KOPT-K1 (cell line): ENCODE results near the gene TNRC18.
"Not testable (repeated sequence)": the region's sequence is repeated elsewhere in the genome, so short reads cannot be mapped to it uniquely, and the experiment has no call there.

Source experiments
- H3K27ac ChIP-seq: fragments of 200-600 bp; sonication (generic); 2 replicates; pipeline ENCODE4 v1.5.1; 2016; ENCODE audit warnings: antibody characterized with exemption, mild to moderate bottlenecking, low read depth, low read length; ENCODE audit not compliant: poor library complexity, severe bottlenecking
- H3K36me3 ChIP-seq: fragments of 200-600 bp; sonication (generic); 2 replicates; pipeline ENCODE4 v1.5.1; 2017; ENCODE audit warnings: antibody characterized with exemption, mild to moderate bottlenecking, low read length, moderate library complexity; ENCODE audit not compliant: insufficient read depth
- H3K9me3 ChIP-seq: fragments of 200-600 bp; sonication (generic); 2 replicates; pipeline ENCODE4 v1.5.1; 2017; ENCODE audit warnings: antibody characterized with exemption, low read length, mild to moderate bottlenecking; ENCODE audit not compliant: insufficient read depth, poor library complexity, severe bottlenecking

TNRC18 gene

GRCh38 chr7:5305050-5305449 lies 118.6 kb downstream of the TNRC18 start:
- not testable (repeated sequence) for H3K9me3 ChIP-seq, H3K27ac ChIP-seq
- H3K36me3 ChIP-seq = peaks cover 22% of the 10 kb centered on the region; the same call in 1 of the 2 replicates

DNA sequence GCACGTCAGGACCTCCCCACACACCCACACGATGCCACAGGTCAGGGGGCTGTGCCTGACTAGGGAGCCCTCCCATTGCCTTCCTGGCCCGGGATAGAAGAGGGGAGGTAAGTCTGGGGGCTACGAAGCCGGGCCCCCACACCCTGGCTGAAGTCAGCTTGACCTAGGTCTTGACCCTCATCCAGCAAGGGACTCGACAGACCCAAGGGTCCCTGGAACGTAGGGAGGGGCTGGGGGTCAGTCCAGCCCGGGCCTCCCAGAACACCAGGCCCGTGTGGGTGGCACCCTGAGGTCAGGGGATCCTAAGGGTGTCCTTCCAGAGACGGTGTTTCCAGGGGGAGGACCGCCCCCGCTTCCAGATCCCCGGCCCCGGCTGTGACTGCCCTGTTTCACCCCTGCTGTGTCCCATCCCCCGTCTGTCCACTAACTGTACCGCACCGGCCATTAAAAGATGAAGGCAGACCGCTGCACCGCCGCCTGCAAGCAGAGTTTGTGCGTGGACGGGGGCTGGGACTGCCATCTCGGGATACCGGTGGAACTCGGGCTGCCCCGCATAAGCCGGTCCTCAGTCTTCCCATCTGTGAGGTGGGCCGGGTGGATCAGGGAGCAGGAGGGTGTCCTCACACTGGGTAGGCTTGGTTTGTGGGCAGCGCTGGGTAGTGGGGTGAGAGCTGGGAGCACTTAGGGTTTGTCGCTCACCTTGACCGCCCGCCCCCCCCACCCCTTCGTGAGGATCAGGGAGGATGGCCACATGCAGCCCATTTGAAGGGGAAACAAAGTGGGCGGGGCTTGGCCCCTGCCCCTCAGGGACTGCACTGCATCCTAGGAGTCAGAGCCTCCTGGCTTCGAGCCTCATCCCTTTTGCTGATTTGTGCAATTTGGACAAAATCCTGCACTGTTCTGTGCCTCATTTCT lies 119.8 kb downstream of the TNRC18 start:
- H3K9me3 ChIP-seq = no peaks in the 10 kb centered on the region
- H3K27ac ChIP-seq = no peak overlapping the region
- peaks cover 14% of the 10 kb centered on the region; the same call in 1 of the 2 replicates for H3K36me3 ChIP-seq

DNA sequence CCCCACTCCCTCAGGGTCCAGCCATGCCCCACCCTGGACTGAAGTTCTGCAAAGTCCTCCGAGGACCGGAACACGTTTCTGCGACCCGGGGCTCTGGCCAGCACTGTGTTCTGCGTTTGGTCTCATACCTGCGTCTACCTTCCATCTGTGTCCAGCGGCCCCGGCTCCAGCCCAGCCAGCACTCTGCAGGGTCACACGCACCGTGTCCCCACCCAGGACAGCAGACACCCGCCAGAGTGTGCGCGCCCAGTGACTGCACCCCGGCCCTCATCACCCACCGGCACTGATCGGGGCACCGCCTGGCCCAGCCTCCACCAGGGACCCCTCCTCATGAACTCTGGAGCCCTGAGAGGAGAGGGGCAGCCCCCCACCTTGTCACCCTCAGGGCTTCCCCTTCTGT lies 120.6 kb downstream of the TNRC18 start:
- peaks cover 9% of the 10 kb centered on the region; the same call in 1 of the 2 replicates for H3K36me3 ChIP-seq
- H3K27ac ChIP-seq = no peak overlapping the region
- H3K9me3 ChIP-seq = no peaks in the 10 kb centered on the region

- Histone ChIP-seq H3K27ac (no peak overlapping the region), H3K9me3 (no peaks in the 10 kb centered on the region), H3K36me3 (peaks cover 4% of the 10 kb centered on the region; the same call in 1 of the 2 replicates)
These were observed 121.1 kb downstream of the TNRC18 start for GRCh38 chr7:5302577-5302976.

- Histone ChIP-seq H3K27ac (no peak overlapping the region), H3K9me3 (no peaks in the 10 kb centered on the region), H3K36me3 (no peaks in the 10 kb centered on the region)
These were observed 123.3 kb downstream of the TNRC18 start for GRCh38 chr7:5300366-5300765.

DNA sequence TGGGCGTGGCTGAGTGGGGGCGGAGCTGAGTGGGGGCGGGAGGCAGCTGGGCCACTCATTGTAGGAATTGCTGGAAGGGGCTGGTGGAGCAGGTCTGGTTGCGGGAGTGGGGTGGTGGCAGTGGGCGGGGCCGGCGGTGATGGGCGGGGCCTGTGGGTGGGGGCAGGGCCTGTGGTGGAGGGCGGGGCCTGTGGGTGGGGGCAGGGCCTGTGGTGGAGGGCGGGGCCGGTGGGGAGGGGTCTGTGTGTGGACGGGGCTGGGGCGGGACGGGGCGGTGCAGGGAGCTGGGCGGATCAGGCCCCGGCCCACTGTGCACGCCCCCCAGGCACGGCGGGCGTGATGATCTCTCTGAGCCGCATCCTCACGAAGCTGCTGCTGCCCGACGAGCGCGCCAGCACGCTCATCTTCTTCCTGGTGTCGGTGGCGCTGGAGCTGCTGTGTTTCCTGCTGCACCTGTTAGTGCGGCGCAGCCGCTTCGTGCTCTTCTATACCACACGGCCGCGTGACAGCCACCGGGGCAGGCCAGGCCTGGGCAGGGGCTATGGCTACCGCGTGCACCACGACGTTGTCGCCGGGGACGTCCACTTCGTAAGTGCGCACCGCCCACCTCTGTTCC lies 126.9 kb downstream of the TNRC18 start:
- Histone ChIP-seq H3K36me3 (no peaks in the 10 kb centered on the region), H3K9me3 (no peaks in the 10 kb centered on the region), H3K27ac (peak overlapping the region; percentile 29)

GRCh38 chr7:5296015-5296610 lies 127.5 kb downstream of the TNRC18 start:
- H3K27ac ChIP-seq = no peak overlapping the region
- no peaks in the 10 kb centered on the region for H3K9me3 ChIP-seq
- H3K36me3 ChIP-seq = no peaks in the 10 kb centered on the region

DNA sequence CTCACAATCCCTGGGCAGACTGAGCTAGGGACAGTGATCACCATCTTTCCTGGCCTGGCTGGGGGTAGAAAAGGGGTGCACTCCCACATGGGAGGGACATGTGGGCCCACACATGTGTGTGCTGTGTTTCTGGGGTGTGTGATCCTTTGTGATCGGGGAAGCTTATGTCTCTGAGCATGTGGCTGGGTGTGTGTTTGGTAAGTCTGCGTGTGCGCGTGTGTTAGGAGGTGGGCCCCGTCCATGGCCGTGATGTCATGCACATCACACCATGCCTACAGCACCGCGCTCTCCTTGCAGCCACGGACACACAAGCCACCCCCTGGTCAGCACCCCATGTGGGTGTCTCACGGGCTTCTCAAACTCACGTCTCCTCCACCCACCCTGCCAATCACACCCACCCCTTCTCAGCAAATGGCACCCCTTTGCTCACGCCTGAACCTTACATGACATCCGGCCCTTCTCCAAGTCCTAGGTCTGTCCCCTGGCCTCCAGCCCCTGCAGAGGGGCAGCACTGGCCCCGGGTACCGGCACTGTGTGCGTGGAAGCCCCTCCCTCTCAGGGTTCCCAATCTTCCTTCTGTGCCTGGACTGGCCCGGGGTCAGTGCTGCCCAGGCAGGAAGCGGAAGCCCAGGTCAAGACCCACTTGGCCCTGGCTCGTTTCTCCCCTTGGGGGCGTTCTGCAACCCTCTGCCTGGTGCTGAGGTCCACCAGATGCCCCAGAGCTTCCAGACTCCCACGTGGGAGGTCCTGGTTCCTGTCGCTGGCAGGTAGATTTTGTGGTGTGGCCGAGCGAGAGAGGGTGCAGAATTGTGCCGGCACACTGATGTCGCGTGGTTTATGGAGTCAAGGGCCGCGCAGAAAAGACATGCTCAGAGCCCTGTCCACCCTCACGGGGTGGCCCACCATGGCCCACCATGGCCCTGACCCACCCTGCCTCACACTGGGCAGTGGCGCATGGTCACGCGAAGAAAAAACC lies 128.3 kb downstream of the TNRC18 start:
- Histone ChIP-seq H3K27ac (no peak overlapping the region), H3K36me3 (no peaks in the 10 kb centered on the region), H3K9me3 (no peaks in the 10 kb centered on the region)

DNA sequence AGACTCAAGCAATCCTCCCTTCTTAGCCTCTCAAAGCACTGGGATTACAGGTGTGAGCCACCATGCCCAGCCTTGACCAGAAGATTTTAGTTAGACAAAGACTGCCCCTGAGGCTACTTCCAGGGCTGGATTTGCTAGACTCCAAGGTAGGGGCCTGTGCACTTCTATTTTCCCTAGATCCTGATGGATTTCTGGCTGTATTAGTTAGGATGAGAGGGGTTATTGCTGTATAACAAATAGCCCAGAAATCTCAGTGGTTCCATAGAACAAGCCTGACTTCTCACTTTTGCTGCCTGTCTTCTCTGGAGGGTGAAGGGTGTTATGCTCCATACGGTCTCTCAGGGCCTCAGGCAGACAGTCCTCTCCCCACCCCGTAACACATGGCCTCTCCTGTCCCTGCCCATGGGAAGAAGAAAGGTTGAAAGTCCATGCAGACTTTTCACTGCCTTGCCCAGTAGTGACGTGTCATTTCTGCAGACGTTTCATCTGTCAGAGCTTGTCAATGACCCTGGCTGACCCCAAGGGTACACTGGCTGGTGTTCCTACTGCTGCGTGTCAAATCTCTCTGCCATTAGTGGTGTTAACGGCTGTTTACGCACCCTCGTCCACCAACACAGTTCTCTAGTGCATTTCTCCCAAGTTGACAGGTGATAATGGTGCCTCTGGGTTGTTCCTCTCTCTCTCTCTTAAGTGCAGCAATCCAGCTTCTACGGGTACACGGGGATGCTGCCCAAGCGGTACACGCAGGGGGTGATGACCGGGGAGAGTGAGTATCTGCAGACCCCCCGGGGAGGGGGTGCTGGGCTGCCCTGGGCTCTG lies 129.3 kb downstream of the TNRC18 start:
- Histone ChIP-seq H3K36me3 (no peaks in the 10 kb centered on the region), H3K9me3 (no peaks in the 10 kb centered on the region), H3K27ac (no peak overlapping the region)

DNA sequence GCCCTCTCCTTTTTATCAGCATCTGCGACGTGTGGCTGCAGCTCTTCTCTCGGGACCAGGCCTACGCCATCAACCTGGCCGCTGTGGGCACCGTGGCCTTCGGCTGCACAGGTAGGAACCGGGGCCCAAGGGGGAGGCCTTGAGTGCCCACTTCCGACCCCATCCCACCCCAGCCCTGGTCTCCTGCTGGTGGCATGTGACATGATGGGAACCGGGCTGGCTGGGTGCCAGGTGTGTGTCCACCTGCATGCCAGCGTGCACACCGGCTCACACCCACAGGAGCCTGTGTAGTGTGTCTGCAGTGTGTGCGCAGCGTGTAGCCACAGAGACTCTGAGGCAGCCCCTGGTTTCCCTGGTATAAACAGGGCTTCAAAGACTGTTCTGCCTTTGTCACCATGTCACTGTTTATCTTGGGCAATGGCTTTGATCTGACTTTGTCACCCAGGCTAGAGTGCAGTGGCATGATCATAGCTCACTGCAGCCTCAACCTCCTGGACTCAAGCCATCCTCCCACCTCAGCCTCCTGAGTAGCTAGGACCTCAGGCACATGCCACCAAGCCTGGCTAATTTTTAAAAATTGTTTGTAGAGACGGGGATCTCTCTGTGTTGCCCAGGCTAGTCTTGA lies 131.8 kb downstream of the TNRC18 start:
- H3K9me3 ChIP-seq, H3K27ac ChIP-seq, H3K36me3 ChIP-seq: not testable (repeated sequence)

- no peak overlapping the region for H3K27ac ChIP-seq
- no peaks in the 10 kb centered on the region for H3K9me3 ChIP-seq
- H3K36me3 ChIP-seq = no peaks in the 10 kb centered on the region
These were observed 132.3 kb downstream of the TNRC18 start for GRCh38 chr7:5291301-5291700.

DNA sequence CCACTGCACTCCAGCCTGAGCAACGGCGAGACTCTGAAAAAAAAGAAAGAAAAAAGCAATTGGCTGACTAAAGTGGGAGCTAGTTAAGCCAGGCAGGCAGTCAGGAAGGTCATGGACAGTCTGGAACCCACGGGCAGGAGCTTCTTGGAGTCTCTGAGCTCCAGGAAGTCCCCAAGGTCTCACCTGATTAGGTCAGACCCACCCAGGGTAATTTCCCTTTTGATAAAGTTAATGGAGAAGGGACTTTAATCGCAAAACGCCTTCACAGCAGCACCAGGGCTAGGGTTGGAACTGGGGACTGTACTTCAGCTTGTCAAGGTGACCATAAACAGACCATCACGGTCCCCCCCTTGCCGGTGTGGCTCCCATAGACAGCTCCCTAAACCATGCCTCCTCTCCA lies 134.3 kb downstream of the TNRC18 start:
- Histone ChIP-seq H3K36me3 (no peaks in the 10 kb centered on the region), H3K9me3 (no peaks in the 10 kb centered on the region), H3K27ac (no peak overlapping the region)

DNA sequence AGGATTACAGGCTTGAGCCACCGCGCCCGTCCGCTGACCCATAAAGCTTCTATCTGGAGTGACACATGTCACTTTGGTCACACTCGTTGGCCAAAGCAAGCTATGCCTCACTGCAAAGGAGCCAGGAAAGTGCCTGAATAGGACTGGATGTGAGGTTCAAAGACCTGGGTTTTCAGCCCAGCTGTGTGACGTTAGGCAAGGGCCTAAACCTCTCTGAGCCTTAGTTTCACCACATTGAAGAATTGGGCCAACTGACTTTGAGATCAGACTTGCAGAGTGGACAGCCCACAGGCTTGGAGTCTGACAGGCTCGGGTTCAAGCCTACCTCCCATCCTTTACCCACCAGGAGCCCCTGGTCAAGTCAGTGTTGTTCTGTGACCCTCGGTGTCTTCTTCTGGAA lies 135.1 kb downstream of the TNRC18 start:
- H3K9me3 ChIP-seq, H3K27ac ChIP-seq, H3K36me3 ChIP-seq: not testable (repeated sequence)
